Astrocyte (in vitro differentiated cells and primary cell): ENCODE measurements around the gene GOLIM4.

Experiments
- EZH2 ChIP-seq: IDR thresholded peaks from 2 replicates; pipeline ENCODE4 v1.6.1; 2012; ENCODE audit warnings: mild to moderate bottlenecking, low read length, inconsistent platforms; ENCODE audit not compliant: insufficient read depth
- TF ChIP-seq, protein P1 (sequence below): IDR thresholded peaks from 2 replicates; pipeline ENCODE4 v1.5.1; 2011; ENCODE audit warnings: low read depth, mild to moderate bottlenecking, inconsistent platforms, low read length, moderate library complexity; ENCODE audit not compliant: insufficient read depth

DNA sequence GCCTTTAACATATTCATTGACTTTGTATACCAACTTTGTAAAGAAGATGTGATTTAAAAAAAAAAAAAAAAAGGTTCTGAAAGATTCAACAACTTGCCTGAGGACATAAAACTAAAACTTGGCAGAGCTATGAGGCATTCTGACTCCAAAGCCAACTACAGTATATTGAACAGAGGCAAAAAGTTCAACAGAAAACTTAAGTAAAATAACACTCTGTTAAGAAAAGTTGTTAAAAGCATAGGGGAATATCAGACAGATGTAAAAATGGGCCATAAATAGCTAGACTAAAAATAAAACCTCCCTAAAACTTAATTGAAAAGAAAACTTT is 23.4 kb downstream of the GOLIM4 start:
- TF ChIP-seq, protein P1, sequence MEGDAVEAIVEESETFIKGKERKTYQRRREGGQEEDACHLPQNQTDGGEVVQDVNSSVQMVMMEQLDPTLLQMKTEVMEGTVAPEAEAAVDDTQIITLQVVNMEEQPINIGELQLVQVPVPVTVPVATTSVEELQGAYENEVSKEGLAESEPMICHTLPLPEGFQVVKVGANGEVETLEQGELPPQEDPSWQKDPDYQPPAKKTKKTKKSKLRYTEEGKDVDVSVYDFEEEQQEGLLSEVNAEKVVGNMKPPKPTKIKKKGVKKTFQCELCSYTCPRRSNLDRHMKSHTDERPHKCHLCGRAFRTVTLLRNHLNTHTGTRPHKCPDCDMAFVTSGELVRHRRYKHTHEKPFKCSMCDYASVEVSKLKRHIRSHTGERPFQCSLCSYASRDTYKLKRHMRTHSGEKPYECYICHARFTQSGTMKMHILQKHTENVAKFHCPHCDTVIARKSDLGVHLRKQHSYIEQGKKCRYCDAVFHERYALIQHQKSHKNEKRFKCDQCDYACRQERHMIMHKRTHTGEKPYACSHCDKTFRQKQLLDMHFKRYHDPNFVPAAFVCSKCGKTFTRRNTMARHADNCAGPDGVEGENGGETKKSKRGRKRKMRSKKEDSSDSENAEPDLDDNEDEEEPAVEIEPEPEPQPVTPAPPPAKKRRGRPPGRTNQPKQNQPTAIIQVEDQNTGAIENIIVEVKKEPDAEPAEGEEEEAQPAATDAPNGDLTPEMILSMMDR: no peak
- TF ChIP-seq EZH2: no peak
